GM23248 (cell line): ENCODE results near the gene ZNRF1.

Source experiments
- EZH2 ChIP-seq: fragments of 200-600 bp; sonication (generic); IDR thresholded peaks from 2 replicates; pipeline ENCODE4 v1.6.1; 2018; ENCODE audit warnings: antibody characterized with exemption, mild to moderate bottlenecking; ENCODE audit not compliant: insufficient read depth, poor library complexity, severe bottlenecking
- EZH2phosphoT487 ChIP-seq: fragments of 200-600 bp; sonication (generic); IDR thresholded peaks from 2 replicates; pipeline ENCODE4 v1.6.1; 2018; ENCODE audit warnings: antibody characterized with exemption, moderate library complexity, mild to moderate bottlenecking, low read depth; ENCODE audit not compliant: insufficient read depth

GRCh38 chr16:75074920-75075687 is 76.3 kb downstream of the ZNRF1 start:
- TF ChIP-seq EZH2phosphoT487 (no peak), EZH2 (no peak)
